Measurements from ENCODE around the gene ZSCAN30.

DNA sequence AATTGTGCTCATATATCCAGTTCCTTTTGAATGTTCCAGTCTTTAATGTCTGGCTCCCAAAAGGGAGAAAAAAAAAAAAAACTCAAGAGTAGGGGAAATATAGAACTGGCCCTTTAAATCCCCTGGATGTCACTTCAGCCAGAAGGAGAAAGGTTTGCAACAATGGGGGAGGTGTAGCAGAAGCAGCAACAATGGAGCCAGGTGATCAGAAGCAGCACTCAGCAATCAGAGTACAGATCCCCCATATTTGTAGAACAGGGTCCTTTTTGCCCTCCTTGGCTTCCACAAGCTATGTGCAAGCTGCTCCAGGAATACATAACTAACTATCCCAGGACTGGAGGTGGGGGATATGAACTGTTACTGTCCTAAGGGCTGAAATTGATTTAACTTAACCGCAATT is 75.0 kb downstream of the ZSCAN30 start:
- TF ChIP-seq, protein P1, sequence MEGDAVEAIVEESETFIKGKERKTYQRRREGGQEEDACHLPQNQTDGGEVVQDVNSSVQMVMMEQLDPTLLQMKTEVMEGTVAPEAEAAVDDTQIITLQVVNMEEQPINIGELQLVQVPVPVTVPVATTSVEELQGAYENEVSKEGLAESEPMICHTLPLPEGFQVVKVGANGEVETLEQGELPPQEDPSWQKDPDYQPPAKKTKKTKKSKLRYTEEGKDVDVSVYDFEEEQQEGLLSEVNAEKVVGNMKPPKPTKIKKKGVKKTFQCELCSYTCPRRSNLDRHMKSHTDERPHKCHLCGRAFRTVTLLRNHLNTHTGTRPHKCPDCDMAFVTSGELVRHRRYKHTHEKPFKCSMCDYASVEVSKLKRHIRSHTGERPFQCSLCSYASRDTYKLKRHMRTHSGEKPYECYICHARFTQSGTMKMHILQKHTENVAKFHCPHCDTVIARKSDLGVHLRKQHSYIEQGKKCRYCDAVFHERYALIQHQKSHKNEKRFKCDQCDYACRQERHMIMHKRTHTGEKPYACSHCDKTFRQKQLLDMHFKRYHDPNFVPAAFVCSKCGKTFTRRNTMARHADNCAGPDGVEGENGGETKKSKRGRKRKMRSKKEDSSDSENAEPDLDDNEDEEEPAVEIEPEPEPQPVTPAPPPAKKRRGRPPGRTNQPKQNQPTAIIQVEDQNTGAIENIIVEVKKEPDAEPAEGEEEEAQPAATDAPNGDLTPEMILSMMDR (IDR thresholded peaks at IDR 0.05): no peak
- TF ChIP-seq, protein P2, sequence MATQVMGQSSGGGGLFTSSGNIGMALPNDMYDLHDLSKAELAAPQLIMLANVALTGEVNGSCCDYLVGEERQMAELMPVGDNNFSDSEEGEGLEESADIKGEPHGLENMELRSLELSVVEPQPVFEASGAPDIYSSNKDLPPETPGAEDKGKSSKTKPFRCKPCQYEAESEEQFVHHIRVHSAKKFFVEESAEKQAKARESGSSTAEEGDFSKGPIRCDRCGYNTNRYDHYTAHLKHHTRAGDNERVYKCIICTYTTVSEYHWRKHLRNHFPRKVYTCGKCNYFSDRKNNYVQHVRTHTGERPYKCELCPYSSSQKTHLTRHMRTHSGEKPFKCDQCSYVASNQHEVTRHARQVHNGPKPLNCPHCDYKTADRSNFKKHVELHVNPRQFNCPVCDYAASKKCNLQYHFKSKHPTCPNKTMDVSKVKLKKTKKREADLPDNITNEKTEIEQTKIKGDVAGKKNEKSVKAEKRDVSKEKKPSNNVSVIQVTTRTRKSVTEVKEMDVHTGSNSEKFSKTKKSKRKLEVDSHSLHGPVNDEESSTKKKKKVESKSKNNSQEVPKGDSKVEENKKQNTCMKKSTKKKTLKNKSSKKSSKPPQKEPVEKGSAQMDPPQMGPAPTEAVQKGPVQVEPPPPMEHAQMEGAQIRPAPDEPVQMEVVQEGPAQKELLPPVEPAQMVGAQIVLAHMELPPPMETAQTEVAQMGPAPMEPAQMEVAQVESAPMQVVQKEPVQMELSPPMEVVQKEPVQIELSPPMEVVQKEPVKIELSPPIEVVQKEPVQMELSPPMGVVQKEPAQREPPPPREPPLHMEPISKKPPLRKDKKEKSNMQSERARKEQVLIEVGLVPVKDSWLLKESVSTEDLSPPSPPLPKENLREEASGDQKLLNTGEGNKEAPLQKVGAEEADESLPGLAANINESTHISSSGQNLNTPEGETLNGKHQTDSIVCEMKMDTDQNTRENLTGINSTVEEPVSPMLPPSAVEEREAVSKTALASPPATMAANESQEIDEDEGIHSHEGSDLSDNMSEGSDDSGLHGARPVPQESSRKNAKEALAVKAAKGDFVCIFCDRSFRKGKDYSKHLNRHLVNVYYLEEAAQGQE (IDR thresholded peaks at IDR 0.05; ENCODE audit: insufficient read depth in 1 of 2, low read depth in 2 of 2, low read length in 1 of 2): no peak
- TF ChIP-seq SIN3A (IDR thresholded peaks at IDR 0.05; ENCODE audit: borderline replicate concordance, insufficient read depth, low read depth, low read length): no peak
- no peak for TF ChIP-seq POLR2AphosphoS5 (IDR thresholded peaks at IDR 0.05; ENCODE audit: low read depth, low read length)

All from Panc1 (cell line).